K562 (cell line): ENCODE measurements around the gene TLR8. TPM values are rescaled to one million over a fixed set of nuclear protein-coding genes. Genes with fewer than 3 reads are reported as not detected.

Experiments
- ATAC-seq: fragments of 200-7000 bp; cut with Tn5 transposase; 3 replicates; pipeline ENCODE4 v1.9.1; 2020; ENCODE audit warnings: moderate library complexity
- BruUV-seq: library from RNA; stranded (reverse); fragments of 400-500 nt; replicated peaks from 2 replicates; lab custom pipeline; 2021; lab: Mats Ljungman, UMichigan
- CTCF ChIA-PET: fragments of 300-600 bp; formaldehyde crosslinking; extraction: SDS; loops from one replicate; lab custom pipeline; 2021; ENCODE audit warnings: low intra/inter-chr PET ratio; lab: Yijun Ruan, JAX
- POLR2A ChIA-PET: fragments of 300-600, 350-650 bp; sonication (Branson Sonifier 250); formaldehyde crosslinking; extraction: SDS; loops from one replicate; lab custom pipeline; 2021; ENCODE audit warnings: antibody characterized with exemption, inconsistent platforms; lab: Yijun Ruan, JAX
- DNase-seq, 4 experiments: peaks; one replicate each; pipeline versions ENCODE4 v3.0.0 to v3.0.0-alpha.2; 2011 to 2018; ENCODE audit warnings: low spot score in 3 of 4, mixed read lengths in 3 of 4; ENCODE audit errors: extremely low read depth in 1 of 4
- FAIRE-seq: peaks from 2 replicates; lab custom pipeline; 2011; peaks lifted over from hg19 to GRCh38; lab: Jason Lieb, UNC
- H2AFZ ChIP-seq: 2 replicates; pipeline ENCODE4 v1.6.0; 2011; ENCODE audit warnings: low read depth, low read length, control low read depth, inconsistent platforms
- H3K27ac ChIP-seq: fragments of 200-600 bp; 3 replicates; pipeline ENCODE4 v1.8.0; 2011; ENCODE audit warnings: low read depth, mild to moderate bottlenecking, control low read depth, inconsistent platforms, low read length, moderate library complexity, mixed read lengths; ENCODE audit errors: extremely low read depth
- H3K27me3 ChIP-seq, 2 experiments: fragments of 300-600 bp in 1 of 2; 2 replicates in 1 of 2; 3 replicates in 1 of 2; pipeline versions ENCODE4 v1.6.0 to v1.8.0; 2011; ENCODE audit warnings: inconsistent platforms in 2 of 2, low read length in 2 of 2, mild to moderate bottlenecking in 1 of 2, mixed read lengths in 1 of 2, moderate library complexity in 1 of 2; ENCODE audit not compliant: control insufficient read depth in 2 of 2, insufficient read depth in 2 of 2
- H3K36me3 ChIP-seq: fragments of 300-600 bp; 3 replicates; pipeline ENCODE4 v1.8.0; 2011; ENCODE audit warnings: mild to moderate bottlenecking, low read length, inconsistent platforms; ENCODE audit not compliant: control insufficient read depth, insufficient read depth
- H3K4me1 ChIP-seq, 2 experiments: fragments of 200-600 bp in 1 of 2; replicated peaks in 1 of 2; 2 replicates in 1 of 2; 3 replicates in 1 of 2; pipeline versions ENCODE4 v1.5.1 to v1.8.0; 2011; ENCODE audit warnings: inconsistent platforms in 2 of 2, low read length in 2 of 2, mild to moderate bottlenecking in 1 of 2, mixed read lengths in 1 of 2, moderate library complexity in 1 of 2; ENCODE audit not compliant: control insufficient read depth in 2 of 2, insufficient read depth in 2 of 2
- H3K4me2 ChIP-seq: 2 replicates; pipeline ENCODE4 v1.6.1; 2011; ENCODE audit warnings: low read length, control low read depth, inconsistent platforms, mixed read lengths; ENCODE audit not compliant: insufficient read depth
- H3K4me3 ChIP-seq: fragments of 200-600 bp; sonication (generic), shearing (Covaris generic); 2 replicates; pipeline ENCODE4 v1.5.1; 2016; ENCODE audit warnings: control low read depth, inconsistent platforms
- H3K79me2 ChIP-seq: fragments of 200-600 bp; 3 replicates; pipeline ENCODE4 v1.8.0; 2011; ENCODE audit warnings: low read length, inconsistent platforms; ENCODE audit not compliant: control insufficient read depth, insufficient read depth
- H3K9ac ChIP-seq, 2 experiments: 2 replicates each; pipeline versions ENCODE4 v1.6.0 to v1.6.1; 2011; ENCODE audit warnings: low read depth in 2 of 2, low read length in 2 of 2, control low read depth in 1 of 2, inconsistent platforms in 1 of 2, mild to moderate bottlenecking in 1 of 2, mixed read lengths in 1 of 2; ENCODE audit not compliant: insufficient read depth in 1 of 2
- H3K9me1 ChIP-seq: one replicate; pipeline ENCODE4 v1.6.0; 2011; ENCODE audit warnings: inconsistent platforms, mild to moderate bottlenecking, low read length, moderate library complexity; ENCODE audit not compliant: control insufficient read depth, insufficient read depth
- H3K9me3 ChIP-seq: replicated peaks from 2 replicates; pipeline ENCODE4 v1.5.1; 2011; ENCODE audit warnings: low read depth, low read length, inconsistent platforms; ENCODE audit not compliant: control insufficient read depth, insufficient read depth
- H4K20me1 ChIP-seq: replicated peaks from 2 replicates; pipeline ENCODE4 v1.6.1; 2011; ENCODE audit warnings: low read length, inconsistent platforms, mixed read lengths; ENCODE audit not compliant: control insufficient read depth, insufficient read depth
- ATF4 ChIP-seq: fragments of 450-650 bp; formaldehyde crosslinking; IDR thresholded peaks from 2 replicates; pipeline ENCODE4 v1.4.0; 2022; ENCODE audit warnings: mild to moderate bottlenecking, moderate library complexity
- EHMT2 ChIP-seq: fragments of 450-650 bp; IDR thresholded peaks from 2 replicates; pipeline ENCODE4 v1.6.1; 2018; ENCODE audit warnings: antibody characterized with exemption
- HDAC3 ChIP-seq: fragments of 450-650 bp; IDR thresholded peaks from 2 replicates; pipeline ENCODE4 v1.6.1; 2018; ENCODE audit warnings: borderline replicate concordance, mild to moderate bottlenecking, moderate library complexity; ENCODE audit not compliant: partially characterized antibody
- MCM7 ChIP-seq, 2 experiments: fragments of 450-650 bp; IDR thresholded peaks; 2 replicates each; pipeline ENCODE4 v1.6.1; 2016 to 2018
- NR2C2 ChIP-seq, 2 experiments: fragments of 200-800 bp in 1 of 2; sonication (Bioruptor generic) in 1 of 2; sonication (generic) in 1 of 2; formaldehyde crosslinking in 1 of 2; IDR thresholded peaks; 2 replicates each; pipeline versions ENCODE4 v1.6.1 to v1.8.0; 2016 to 2022; ENCODE audit warnings: mild to moderate bottlenecking in 1 of 2, missing compliant biosample characterization in 1 of 2, missing genetic modification characterization in 1 of 2, missing genetic modification reagents in 1 of 2
- SRSF9 ChIP-seq: fragments of 200-400 bp; formaldehyde crosslinking; IDR thresholded peaks from 2 replicates; pipeline ENCODE4 v1.6.1; 2017; ENCODE audit warnings: low read depth, low read length, borderline replicate concordance
- TRIM28 ChIP-seq: fragments of 450-650 bp; IDR thresholded peaks from 2 replicates; pipeline ENCODE4 v1.6.1; 2017
- ZBTB43 ChIP-seq: sonication (generic); formaldehyde crosslinking; IDR thresholded peaks from 2 replicates; pipeline ENCODE4 v1.8.0; 2023; ENCODE audit warnings: mild to moderate bottlenecking, missing genetic modification reagents
- ZFP36 ChIP-seq: fragments of 150-350 bp; IDR thresholded peaks from 2 replicates; pipeline ENCODE4 v1.6.1; 2018; ENCODE audit warnings: low read length, low read depth; ENCODE audit not compliant: partially characterized antibody
- ZNF384 ChIP-seq: IDR thresholded peaks from 2 replicates; pipeline ENCODE4 v1.6.1; 2012; ENCODE audit warnings: low read depth, low read length, improper control_type of control experiment
- ZNF639 ChIP-seq, 2 experiments: fragments of 200-800 bp in 1 of 2; sonication (Bioruptor generic) in 1 of 2; sonication (generic) in 1 of 2; formaldehyde crosslinking in 1 of 2; IDR thresholded peaks in 1 of 2; conservative IDR thresholded peaks in 1 of 2; 2 replicates each; pipeline versions ENCODE4 v1.5.0 to v1.6.1; 2016 to 2020; ENCODE audit warnings: missing compliant biosample characterization in 1 of 2, missing genetic modification characterization in 1 of 2, missing genetic modification reagents in 1 of 2
- WGBS: fragments of 100-300 bp; shearing (Covaris generic); methylation state at CpG from one replicate; pipeline ENCODE4 v1.1.6; 2016; ENCODE audit warnings: low coverage, mixed read lengths; ENCODE audit not compliant: insufficient coverage; ENCODE audit errors: missing lambda C conversion rate; 5-methylcytosine and 5-hydroxymethylcytosine counted together
- in situ Hi-C: fragments of 300-500 bp; cut with MboI; formaldehyde crosslinking; loops from 4 replicates; pipeline ENCODE4 v1.15.0; 2018; ENCODE audit warnings: inconsistent platforms, mixed read lengths
- intact Hi-C: fragments of 100-400 bp; cut with micrococcal nuclease; formaldehyde crosslinking; loops from 2 replicates; pipeline ENCODE4 v1.14.2; 2022
- polyA plus RNA-seq, 8 experiments: library from polyadenylated mRNA; depleted of rRNA in 4 of 8; stranded (reverse) in 5 of 8; unstranded in 3 of 8; fragments of >200 nt; fragmentation: Nextera tagmentation in 2 of 8; fragmentation: Illumina TruSeq in 1 of 8; extraction: Ambion mirVana in 2 of 8; extraction: Trizol in 1 of 8; gene quantifications; 2 replicates each; pipeline versions ENCODE4 v1.2.1 to v1.2.3, GENCODE V29; 2011 to 2014; ENCODE audit warnings: inconsistent platforms in 1 of 8, missing spikeins in 1 of 8
- total RNA-seq, 7 experiments: library from RNA; depleted of rRNA in 6 of 7; stranded (reverse); fragments of >200 nt in 6 of 7; fragmentation: Illumina TruSeq in 2 of 7; extraction: Trizol in 2 of 7; gene quantifications; 2 replicates each; pipeline versions ENCODE4 v1.2.1 to v1.2.3, GENCODE V29; 2011 to 2021; ENCODE audit warnings: low replicate concordance in 1 of 7

TLR8 gene
- total and polyA plus RNA-seq, 9 of the 15 experiments (the other 6 are each of a cell fraction or from before 2014, with no cell fraction given), result not detected

DNA sequence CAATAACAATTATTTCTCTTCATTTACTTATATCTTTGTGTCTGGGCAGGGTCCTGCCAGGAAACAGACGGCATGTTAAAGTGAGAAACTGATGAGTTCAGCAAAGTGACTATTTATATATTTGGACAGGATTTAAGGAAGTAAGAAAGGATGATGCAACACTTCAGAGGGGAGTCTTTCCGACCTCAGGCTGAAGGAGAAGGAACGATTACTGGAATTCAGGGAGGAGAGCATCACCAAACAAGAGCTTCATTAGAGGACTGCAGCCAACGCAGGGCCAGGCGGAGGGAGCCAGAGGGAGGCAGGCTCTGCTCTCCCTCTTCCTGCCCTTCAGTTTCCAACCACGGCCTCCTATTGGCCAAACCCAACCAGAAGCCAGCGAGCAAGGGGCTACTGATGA is 41.1 kb upstream of the TLR8 start (continued):
- TF ChIP-seq SRSF9 (no peak), ATF4 (CRISPR knock-in tag) (peak; percentile 61; the same call in 1 of the 2 replicates), MCM7 (IDR thresholded peaks at IDR 0.05) (no peak)

GRCh38 chrX:12866451-12867377 is 39.7 kb upstream of the TLR8 start, which contains the start of gene TLR7:
Gene TLR7 (plus strand): TSS chrX:12867072. CDS start chrX:12867579, 507 bp downstream.
- CTCF ChIA-PET, result no interaction called here
- Histone ChIP-seq H3K4me1 (no peaks in the 10 kb centered on the region; a peak in 1 of 5 replicates), H3K9me3 (no peaks in the 10 kb centered on the region), H3K9ac (no peak within 1 kb of the TSS), H3K4me3 (no peak within 1 kb of the TSS), H3K9me1 (no peaks in the 10 kb centered on the region), H3K36me3 (no peaks in the 10 kb centered on the region), H4K20me1 (no peaks in the 10 kb centered on the region), H3K79me2 (no peaks in the 10 kb centered on the region), H2AFZ (no peak within 1 kb of the TSS), H3K4me2 (no peak within 1 kb of the TSS), H3K27me3 (no peaks in the 10 kb centered on the region), H3K27ac (no peak within 1 kb of the TSS)
- TF ChIP-seq ZNF384 (no peak), HDAC3 (no peak), NR2C2 (CRISPR knock-in tag; IDR thresholded peaks at IDR 0.05) (no peak), NR2C2 (tag; IDR thresholded peaks at IDR 0.05) (no peak), TRIM28 (no peak), ZBTB43 (no peak), ZFP36 (no peak), ZNF639 (CRISPR knock-in tag; conservative IDR thresholded peaks at IDR 0.05 in 1 of 2, IDR thresholded peaks at IDR 0.05 in 1 of 2) (no peak), EHMT2 (no peak)
- no peak for FAIRE-seq
- POLR2A ChIA-PET, result no interaction called here
- intact Hi-C loops (no loop called here), in situ Hi-C loops (no loop called here)
- no peak for DNase-seq
- BruUV-seq, result no TSS peak
- no peak for ATAC-seq
- WGBS, result 1% methylated on average over 7 of the region's 7 CpGs
